Mesendoderm (in vitro differentiated cells): ENCODE results near the gene TM9SF4.

Experiments used
- DNase-seq: peaks from one replicate; pipeline ENCODE4 v3.0.0; 2013
- H2AK5ac ChIP-seq: 2 replicates; pipeline ENCODE4 v1.6.1; 2013; ENCODE audit warnings: low read length, inconsistent platforms
- H2BK120ac ChIP-seq: 2 replicates; pipeline ENCODE4 v1.6.1; 2013; ENCODE audit warnings: low read depth, mild to moderate bottlenecking, low read length, moderate library complexity, mixed read lengths
- H2BK15ac ChIP-seq: replicated peaks from 2 replicates; pipeline ENCODE4 v1.6.1; 2013; ENCODE audit warnings: low read depth, mild to moderate bottlenecking, moderate library complexity
- H2BK5ac ChIP-seq: 2 replicates; pipeline ENCODE4 v1.6.1; 2013; ENCODE audit warnings: low read length, inconsistent platforms
- H3K18ac ChIP-seq: 2 replicates; pipeline ENCODE4 v1.6.1; 2013; ENCODE audit warnings: mild to moderate bottlenecking, low read length, mixed read lengths
- H3K23ac ChIP-seq: one replicate; pipeline ENCODE4 v1.6.1; 2013; ENCODE audit warnings: low read length
- H3K27ac ChIP-seq: 2 replicates; pipeline ENCODE4 v1.5.1; 2013; ENCODE audit warnings: low read depth, mild to moderate bottlenecking, inconsistent platforms, low read length, moderate library complexity
- H3K27me3 ChIP-seq: 2 replicates; pipeline ENCODE4 v1.6.1; 2013; ENCODE audit warnings: low read length, control low read depth, mild to moderate bottlenecking, inconsistent platforms; ENCODE audit not compliant: insufficient read depth, poor library complexity
- H3K36me3 ChIP-seq: 2 replicates; pipeline ENCODE4 v1.6.1; 2013; ENCODE audit warnings: low read length, inconsistent platforms; ENCODE audit not compliant: control insufficient read depth, insufficient read depth
- H3K4ac ChIP-seq: one replicate; pipeline ENCODE4 v1.6.1; 2013; ENCODE audit warnings: low read depth, mild to moderate bottlenecking, low read length, moderate library complexity
- H3K4me1 ChIP-seq: 2 replicates; pipeline ENCODE4 v1.6.1; 2013; ENCODE audit warnings: low read depth, low read length, inconsistent platforms; ENCODE audit not compliant: control insufficient read depth
- H3K4me2 ChIP-seq: 2 replicates; pipeline ENCODE4 v1.6.1; 2013; ENCODE audit warnings: low read length
- H3K4me3 ChIP-seq: 2 replicates; pipeline ENCODE4 v1.5.1; 2013; ENCODE audit warnings: mild to moderate bottlenecking, low read length
- H3K56ac ChIP-seq: one replicate; pipeline ENCODE4 v1.6.1; 2013; ENCODE audit warnings: low read length
- H3K79me1 ChIP-seq: 2 replicates; pipeline ENCODE4 v1.6.1; 2013; ENCODE audit warnings: low read length, inconsistent platforms
- H3K79me2 ChIP-seq: 2 replicates; pipeline ENCODE4 v1.6.1; 2013; ENCODE audit warnings: mild to moderate bottlenecking, low read length; ENCODE audit not compliant: control insufficient read depth, insufficient read depth
- H3K9ac ChIP-seq: 2 replicates; pipeline ENCODE4 v1.6.1; 2013; ENCODE audit warnings: low read length, inconsistent platforms
- H4K5ac ChIP-seq: one replicate; pipeline ENCODE4 v1.6.1; 2013; ENCODE audit warnings: low read length
- H4K8ac ChIP-seq: one replicate; pipeline ENCODE4 v1.6.1; 2013; ENCODE audit warnings: low read depth, mild to moderate bottlenecking, control low read depth, low read length, moderate library complexity
- WGBS: extraction: QIAGEN DNeasy Blood & Tissue Kit; methylation state at CpG from one replicate; pipeline ENCODE4 v1.1.7; 2013; ENCODE audit warnings: low lambda C conversion rate, missing lambda C conversion rate; ENCODE audit not compliant: insufficient coverage; ENCODE audit errors: extremely low coverage; 5-methylcytosine and 5-hydroxymethylcytosine counted together

The TM9SF4 gene

DNA sequence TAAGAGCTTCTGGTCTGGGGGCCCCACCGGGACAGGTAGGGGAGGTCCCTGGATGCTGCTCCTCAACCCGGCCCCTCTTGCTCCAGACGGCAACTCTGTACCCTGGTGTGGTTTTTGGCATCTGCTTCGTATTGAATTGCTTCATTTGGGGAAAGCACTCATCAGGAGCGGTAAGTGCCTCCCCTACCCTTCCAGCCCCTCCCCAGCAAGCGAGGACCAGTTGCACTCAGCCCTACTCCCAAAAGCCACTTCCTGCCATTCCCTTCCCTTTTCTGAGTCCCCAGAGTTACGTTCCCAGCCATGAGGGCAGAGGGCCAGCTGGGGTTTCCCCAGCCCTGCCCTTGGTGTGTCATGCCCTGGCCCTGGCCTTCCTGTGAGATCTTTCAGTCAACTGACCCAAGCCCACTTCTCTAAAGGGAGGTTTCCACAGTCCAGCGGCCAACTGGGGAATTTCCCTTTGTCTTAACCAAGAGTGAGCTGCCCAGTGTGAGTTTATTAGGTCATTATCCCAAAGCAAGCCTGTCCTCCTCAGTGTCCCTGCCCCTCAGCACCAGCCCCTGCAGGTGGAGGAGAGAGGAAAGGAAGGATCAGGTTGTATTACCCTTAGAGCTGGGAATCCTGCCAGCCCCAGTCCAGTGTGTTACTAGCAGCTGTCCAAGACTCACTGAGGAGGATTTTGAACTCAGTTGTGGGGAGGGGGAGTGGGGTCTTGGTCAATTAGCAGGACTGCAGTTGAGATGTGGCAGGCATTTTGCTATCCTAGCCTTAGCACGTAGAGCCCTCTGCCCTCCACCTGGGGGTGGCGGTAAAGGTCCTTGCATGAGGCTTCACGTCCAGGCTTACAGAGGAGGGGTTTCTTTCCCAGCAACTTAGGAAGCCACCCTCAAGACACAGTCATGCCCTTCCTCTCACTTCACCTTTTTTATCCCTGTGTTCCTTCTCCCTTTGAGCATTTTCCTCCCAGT lies 45.8 kb downstream of the TM9SF4 start:
- Histone ChIP-seq H2BK120ac (no peak overlapping the region), H3K27ac (no peak overlapping the region), H3K23ac (no peak overlapping the region), H3K9ac (no peak overlapping the region), H3K79me2 (no peaks in the 10 kb centered on the region), H4K8ac (no peak overlapping the region), H3K4me2 (no peak overlapping the region), H2BK5ac (no peak overlapping the region), H4K5ac (no peak overlapping the region), H3K27me3 (no peaks in the 10 kb centered on the region), H3K4me3 (no peak overlapping the region), H2BK15ac (no peak overlapping the region), H3K36me3 (peaks cover 10% of the 10 kb centered on the region), H3K56ac (no peak overlapping the region), H3K79me1 (no peaks in the 10 kb centered on the region), H3K18ac (no peak overlapping the region), H3K4me1 (no peaks in the 10 kb centered on the region), H2AK5ac (no peak overlapping the region), H3K4ac (no peak overlapping the region)
- peak; percentile 83 for DNase-seq
- no CpG with 5 or more reads among the region's 11 CpGs for WGBS

DNA sequence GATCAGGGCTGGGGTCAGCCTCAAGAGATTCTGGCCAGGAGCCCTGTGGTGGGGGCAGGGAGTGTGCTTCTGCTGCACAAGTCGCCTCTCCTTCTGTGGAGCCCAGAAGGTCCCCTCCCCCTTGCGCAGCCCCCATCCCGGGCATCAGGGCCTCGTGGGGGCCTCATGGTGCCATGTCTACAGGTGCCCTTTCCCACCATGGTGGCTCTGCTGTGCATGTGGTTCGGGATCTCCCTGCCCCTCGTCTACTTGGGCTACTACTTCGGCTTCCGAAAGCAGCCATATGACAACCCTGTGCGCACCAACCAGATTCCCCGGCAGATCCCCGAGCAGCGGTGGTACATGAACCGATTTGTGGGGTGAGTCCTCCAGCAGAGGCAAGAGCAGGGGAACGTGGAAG lies 48.1 kb downstream of the TM9SF4 start:
- no peak for DNase-seq
- H3K4me2 ChIP-seq = no peak overlapping the region
- H3K4me3 ChIP-seq = no peak overlapping the region
- no peak overlapping the region for H2BK15ac ChIP-seq
- no peak overlapping the region for H2BK120ac ChIP-seq
- no peaks in the 10 kb centered on the region for H3K4me1 ChIP-seq
- H3K36me3 ChIP-seq = peaks cover 10% of the 10 kb centered on the region
- no peak overlapping the region for H3K4ac ChIP-seq
- WGBS = no CpG with 5 or more reads among the region's 14 CpGs
- no peak overlapping the region for H4K5ac ChIP-seq
- no peak overlapping the region for H4K8ac ChIP-seq
- H3K9ac ChIP-seq = no peak overlapping the region
- H3K27ac ChIP-seq = no peak overlapping the region
- H3K79me2 ChIP-seq = no peaks in the 10 kb centered on the region
- H3K27me3 ChIP-seq = no peaks in the 10 kb centered on the region
- H3K23ac ChIP-seq = no peak overlapping the region
- H3K56ac ChIP-seq = no peak overlapping the region
- no peak overlapping the region for H3K18ac ChIP-seq
- no peak overlapping the region for H2BK5ac ChIP-seq
- H3K79me1 ChIP-seq = no peaks in the 10 kb centered on the region
- H2AK5ac ChIP-seq = no peak overlapping the region

DNA sequence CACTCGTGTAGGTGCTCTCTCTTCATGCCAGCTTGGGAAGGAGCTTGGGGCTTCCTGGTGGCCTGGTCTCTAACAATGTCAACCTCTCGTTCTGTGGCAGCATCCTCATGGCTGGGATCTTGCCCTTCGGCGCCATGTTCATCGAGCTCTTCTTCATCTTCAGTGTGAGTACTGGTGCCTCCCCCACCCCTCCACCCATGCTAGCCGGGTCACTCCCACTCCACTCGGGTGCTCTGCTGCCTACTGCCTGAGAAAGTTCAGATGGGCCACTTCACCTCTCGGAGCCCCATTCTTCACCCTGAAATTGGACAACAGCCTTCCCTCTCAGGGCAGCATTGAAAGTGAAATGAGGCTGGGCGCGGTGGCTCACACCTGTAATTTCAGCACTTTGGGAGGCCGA lies 48.8 kb downstream of the TM9SF4 start:
- Histone ChIP-seq H3K4me3 (no peak overlapping the region), H3K27ac (no peak overlapping the region), H3K56ac (no peak overlapping the region), H3K79me2 (no peaks in the 10 kb centered on the region), H2BK15ac (no peak overlapping the region), H3K9ac (no peak overlapping the region), H3K79me1 (no peaks in the 10 kb centered on the region), H3K4me2 (no peak overlapping the region), H3K27me3 (no peaks in the 10 kb centered on the region), H2AK5ac (no peak overlapping the region), H4K8ac (no peak overlapping the region), H3K18ac (no peak overlapping the region), H4K5ac (no peak overlapping the region), H2BK5ac (no peak overlapping the region), H3K4me1 (no peaks in the 10 kb centered on the region), H2BK120ac (no peak overlapping the region), H3K36me3 (peaks cover 9% of the 10 kb centered on the region), H3K4ac (no peak overlapping the region), H3K23ac (no peak overlapping the region)
- DNase-seq = no peak
- no CpG with 5 or more reads among the region's 11 CpGs for WGBS

DNA sequence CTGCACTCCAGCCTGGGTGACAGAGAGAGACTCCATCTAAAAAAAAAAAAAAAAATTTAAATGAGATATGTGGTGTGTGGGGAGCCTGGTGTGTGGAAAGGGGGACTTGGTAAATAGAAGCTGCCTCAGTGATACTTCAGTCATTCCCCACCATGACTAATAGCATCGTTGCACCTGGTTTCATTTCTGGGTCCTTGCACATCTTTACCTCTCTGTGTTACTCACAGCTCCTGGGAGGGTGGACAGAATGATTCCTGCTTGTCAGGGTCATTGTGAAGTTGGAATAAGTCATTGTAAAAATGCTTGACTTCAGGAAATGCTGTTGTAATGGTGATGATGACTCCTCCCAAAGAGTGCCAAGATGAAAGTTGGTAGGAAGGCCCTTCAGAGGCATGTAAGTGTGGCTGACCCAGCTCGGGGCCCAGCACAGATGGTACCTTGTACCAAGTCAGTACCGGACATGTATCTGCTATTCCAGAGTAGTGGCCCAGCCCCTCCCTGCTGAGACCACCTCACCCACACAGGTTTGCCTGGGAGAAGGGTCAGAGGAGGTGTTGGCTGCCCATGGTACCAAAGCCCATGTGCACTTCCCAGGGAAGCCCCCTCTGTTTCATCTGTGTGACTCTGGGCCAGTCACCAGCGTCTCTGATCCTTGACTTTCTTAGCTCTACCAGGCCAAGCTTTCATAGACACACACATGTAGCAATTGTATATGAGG lies 49.6 kb downstream of the TM9SF4 start:
- Histone ChIP-seq H3K23ac (no peak overlapping the region), H3K36me3 (peaks cover 9% of the 10 kb centered on the region), H3K4ac (no peak overlapping the region), H2BK5ac (no peak overlapping the region), H2BK120ac (no peak overlapping the region), H3K4me2 (no peak overlapping the region), H3K18ac (no peak overlapping the region), H4K8ac (no peak overlapping the region), H3K9ac (no peak overlapping the region), H3K56ac (no peak overlapping the region), H3K4me3 (no peak overlapping the region), H3K27ac (no peak overlapping the region), H2AK5ac (no peak overlapping the region), H3K27me3 (no peaks in the 10 kb centered on the region), H3K4me1 (no peaks in the 10 kb centered on the region), H4K5ac (no peak overlapping the region), H2BK15ac (no peak overlapping the region), H3K79me2 (no peaks in the 10 kb centered on the region), H3K79me1 (no peaks in the 10 kb centered on the region)
- DNase-seq = no peak
- no CpG with 5 or more reads among the region's 4 CpGs for WGBS

DNA sequence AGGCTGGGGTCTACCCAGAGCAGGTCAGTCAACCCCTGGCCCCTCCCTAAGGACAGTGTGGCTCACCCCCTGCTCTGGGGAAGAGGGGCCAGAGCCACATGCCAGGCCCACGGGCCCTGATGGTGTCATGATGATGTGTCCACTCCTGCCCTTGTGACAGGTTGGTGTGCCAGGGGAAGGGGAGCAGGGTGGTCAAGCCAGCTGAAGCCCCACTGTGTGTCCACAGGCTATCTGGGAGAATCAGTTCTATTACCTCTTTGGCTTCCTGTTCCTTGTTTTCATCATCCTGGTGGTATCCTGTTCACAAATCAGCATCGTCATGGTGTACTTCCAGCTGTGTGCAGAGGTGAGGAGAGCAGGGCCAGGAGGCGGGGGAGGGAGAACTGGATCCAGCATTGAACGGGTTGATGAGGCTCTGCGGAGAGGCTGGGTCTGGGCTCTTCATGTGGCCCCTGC lies 50.3 kb downstream of the TM9SF4 start:
- H3K4me1 ChIP-seq = no peaks in the 10 kb centered on the region
- WGBS = no CpG with 5 or more reads among the region's 5 CpGs
- H3K4ac ChIP-seq = no peak overlapping the region
- H3K36me3 ChIP-seq = peaks cover 9% of the 10 kb centered on the region
- no peak overlapping the region for H3K27ac ChIP-seq
- H3K18ac ChIP-seq = no peak overlapping the region
- no peak overlapping the region for H4K5ac ChIP-seq
- no peak overlapping the region for H2BK15ac ChIP-seq
- no peaks in the 10 kb centered on the region for H3K27me3 ChIP-seq
- H3K79me2 ChIP-seq = no peaks in the 10 kb centered on the region
- no peaks in the 10 kb centered on the region for H3K79me1 ChIP-seq
- H2AK5ac ChIP-seq = no peak overlapping the region
- H3K9ac ChIP-seq = no peak overlapping the region
- H4K8ac ChIP-seq = no peak overlapping the region
- H3K23ac ChIP-seq = no peak overlapping the region
- no peak overlapping the region for H3K4me2 ChIP-seq
- H3K56ac ChIP-seq = no peak overlapping the region
- H2BK5ac ChIP-seq = no peak overlapping the region
- no peak overlapping the region for H2BK120ac ChIP-seq
- no peak for DNase-seq
- H3K4me3 ChIP-seq = no peak overlapping the region
